A673 (cell line): ENCODE data around the gene PLEKHG2. TPM values are rescaled to one million over a fixed set of nuclear protein-coding genes. Genes with fewer than 3 reads are reported as not detected.

Experiments
- BruUV-seq: library from RNA; stranded (reverse); fragments of 400-500 nt; replicated peaks from 2 replicates; lab custom pipeline; 2021; lab: Mats Ljungman, UMichigan
- CTCF ChIA-PET: fragments of 300-600 bp; sonication (Branson Sonifier 250); formaldehyde crosslinking; loops from one replicate; lab custom pipeline; 2022; ENCODE audit warnings: antibody characterized with exemption; lab: Charles Lee
- POLR2A ChIA-PET: fragments of 300-600 bp; sonication (Branson Sonifier 250); formaldehyde crosslinking; loops from one replicate; lab custom pipeline; 2022; ENCODE audit warnings: antibody characterized with exemption; ENCODE audit not compliant: low non-redundant PET; lab: Charles Lee
- DNase-seq: peaks from one replicate; pipeline ENCODE4 v3.0.0-alpha.2; 2015; ENCODE audit warnings: low spot score
- H3K27ac ChIP-seq: fragments of 200-600 bp; sonication (generic); 2 replicates; pipeline ENCODE4 v1.5.1; 2016; ENCODE audit warnings: mixed run types, low read depth, mild to moderate bottlenecking, mixed read lengths, antibody characterized with exemption, low read length; ENCODE audit not compliant: poor library complexity, severe bottlenecking
- H3K27me3 ChIP-seq: fragments of 200-600 bp; sonication (generic); replicated peaks from 2 replicates; pipeline ENCODE4 v1.6.1; 2017; ENCODE audit warnings: mixed run types, low read depth, mild to moderate bottlenecking, mixed read lengths, antibody characterized with exemption, low read length; ENCODE audit not compliant: insufficient read depth, poor library complexity
- H3K36me3 ChIP-seq: fragments of 200-600 bp; sonication (generic); 2 replicates; pipeline ENCODE4 v1.6.1; 2016; ENCODE audit warnings: mixed run types, mild to moderate bottlenecking, mixed read lengths, antibody characterized with exemption, low read length; ENCODE audit not compliant: insufficient read depth, poor library complexity, severe bottlenecking
- H3K4me1 ChIP-seq: fragments of 200-600 bp; sonication (generic); 2 replicates; pipeline ENCODE4 v1.6.1; 2017; ENCODE audit warnings: mixed run types, mild to moderate bottlenecking, mixed read lengths, antibody characterized with exemption, low read length; ENCODE audit not compliant: insufficient read depth, poor library complexity, severe bottlenecking
- H3K4me3 ChIP-seq: fragments of 200-600 bp; sonication (generic); 2 replicates; pipeline ENCODE4 v1.5.1; 2016; ENCODE audit warnings: low read depth, mixed run types, mild to moderate bottlenecking, mixed read lengths, low read length; ENCODE audit not compliant: poor library complexity, severe bottlenecking
- H3K9me3 ChIP-seq: fragments of 200-600 bp; sonication (generic); 2 replicates; pipeline ENCODE4 v1.6.1; 2016; ENCODE audit warnings: mixed run types, low read depth, mild to moderate bottlenecking, mixed read lengths, antibody characterized with exemption, low read length; ENCODE audit not compliant: poor library complexity, severe bottlenecking
- CTCF ChIP-seq: fragments of 300-800, 200-600 bp; sonication (generic); conservative IDR thresholded peaks from 2 replicates; pipeline ENCODE4 v1.5.1; 2017; ENCODE audit warnings: low read depth, mild to moderate bottlenecking, antibody characterized with exemption, low read length, moderate library complexity, mixed read lengths
- EZH2 ChIP-seq: fragments of 200-600 bp; sonication (generic); IDR thresholded peaks from 2 replicates; pipeline ENCODE4 v1.6.1; 2017; ENCODE audit warnings: borderline replicate concordance, low read depth, mild to moderate bottlenecking, mixed read lengths, antibody characterized with exemption, low read length; ENCODE audit not compliant: poor library complexity, severe bottlenecking
- intact Hi-C: fragments of 100-400 bp; cut with micrococcal nuclease; formaldehyde crosslinking; loops from one replicate; pipeline ENCODE4 v1.10.0; 2022; ENCODE audit not compliant: unreplicated experiment
- total RNA-seq: library from RNA; stranded (reverse); gene quantifications from 2 replicates; pipeline ENCODE4 v1.2.3, GENCODE V29; 2021

Gene PLEKHG2
- total RNA-seq, 1 experiment from 2014 or later: 99.4 TPM

- H3K36me3 ChIP-seq: peaks cover 27% of the 10 kb centered on the region
- no peaks in the 10 kb centered on the region for H3K27me3 ChIP-seq
- TSS peak; percentile 36 for BruUV-seq
- TF ChIP-seq CTCF: no peak; the same call in 1 of the 2 replicates
- no peak for TF ChIP-seq EZH2
- no peaks in the 10 kb centered on the region for H3K9me3 ChIP-seq
- CTCF ChIA-PET: interaction anchor here (0.7 kb wide), 1 partner anchor 211 kb away, joined by 5 read pairs; no protein-coding TSS in a partner anchor
- peaks cover 44% of the 10 kb centered on the region for H3K4me1 ChIP-seq
- POLR2A ChIA-PET: no interaction called here
- intact Hi-C loops: loop anchor here (1.0 to 5.0 kb wide), 2 partner anchors 16 to 291 kb away; no protein-coding TSS in a partner anchor
- peak overlapping the region; percentile 97 for H3K27ac ChIP-seq
- DNase-seq: no peak
- H3K4me3 ChIP-seq: peak overlapping the region; percentile 100
Measured at GRCh38 chr19:39412867-39413271, 400 bp downstream of the PLEKHG2 start.

- ChIA-PET CTCF (interaction anchor here (0.6 to 1.5 kb wide), 2 partner anchors 22 to 71 kb away, joined by 3 to 5 read pairs; partner anchors contain the start of genes RPS16 and SAMD4B), POLR2A (interaction anchor here (1.3 to 1.5 kb wide), 2 partner anchors 15 to 23 kb away, joined by 6 to 9 read pairs; partner anchors contain the start of gene RPS16)
- H3K36me3 ChIP-seq: peaks cover 25% of the 10 kb centered on the region
- H3K27me3 ChIP-seq: no peaks in the 10 kb centered on the region
- no TSS peak for BruUV-seq
- no peaks in the 10 kb centered on the region for H3K9me3 ChIP-seq
- TF ChIP-seq CTCF (no peak), EZH2 (no peak)
- H3K4me1 ChIP-seq: peaks cover 39% of the 10 kb centered on the region
- intact Hi-C loops: loop anchor here (5.0 kb wide), 1 partner anchor 291 kb away; no protein-coding TSS in a partner anchor
- peak overlapping the region; percentile 100 for H3K4me3 ChIP-seq
- peak; percentile 78 for DNase-seq
- peak overlapping the region; percentile 97 for H3K27ac ChIP-seq
Measured at GRCh38 chr19:39413272-39413910, 922 bp downstream of the PLEKHG2 start.

- intact Hi-C loops: loop anchor here (5.0 kb wide), 1 partner anchor 292 kb away; no protein-coding TSS in a partner anchor
- no TSS peak for BruUV-seq
- H3K27ac ChIP-seq: peak overlapping the region; percentile 97
Measured at GRCh38 chr19:39413911-39414608, 1.6 kb downstream of the PLEKHG2 start.

More at GRCh38 chr19:39413911-39414608, 1.6 kb downstream of the PLEKHG2 start:
- Histone ChIP-seq H3K4me1 (peaks cover 32% of the 10 kb centered on the region), H3K36me3 (peaks cover 29% of the 10 kb centered on the region), H3K9me3 (no peaks in the 10 kb centered on the region), H3K4me3 (peak overlapping the region; percentile 100), H3K27me3 (no peaks in the 10 kb centered on the region)
- no peak for TF ChIP-seq EZH2
- TF ChIP-seq CTCF: 0 out of 2 replicates have a peak, but pooled peaks have one; percentile 19
- CTCF ChIA-PET: interaction anchor here (0.5 to 1.5 kb wide), 3 partner anchors 22 to 72 kb away, joined by 3 to 5 read pairs (median 4); partner anchors contain the start of genes RPS16 and SAMD4B
- POLR2A ChIA-PET: interaction anchor here (0.6 to 1.5 kb wide), 3 partner anchors 15 to 22 kb away, joined by 3 to 9 read pairs (median 6); partner anchors contain the start of gene RPS16
- no peak for DNase-seq
